K562 (cell line): ENCODE measurements around the gene ASB11. TPM values are rescaled to one million over a fixed set of nuclear protein-coding genes. Genes with fewer than 3 reads are reported as not detected.

Experiments used
- CBFA2T2 ChIP-seq: fragments of 450-650 bp; conservative IDR thresholded peaks from 2 replicates; pipeline ENCODE4 v1.6.1; 2017; ENCODE audit warnings: mild to moderate bottlenecking
- CBFA2T3 ChIP-seq: fragments of 450-650 bp; IDR thresholded peaks from 2 replicates; pipeline ENCODE4 v1.6.1; 2017
- CHD2 ChIP-seq: IDR thresholded peaks from 2 replicates; pipeline ENCODE4 v1.6.1; 2011; ENCODE audit warnings: low read depth, low read length
- EP300 ChIP-seq: IDR thresholded peaks from 2 replicates; pipeline ENCODE4 v1.6.1; 2012; ENCODE audit warnings: low read length, improper control_type of control experiment
- GATAD2B ChIP-seq: fragments of 450-650 bp; IDR thresholded peaks from 2 replicates; pipeline ENCODE4 v1.6.1; 2017; ENCODE audit warnings: mild to moderate bottlenecking, borderline replicate concordance
- HDAC1 ChIP-seq, 2 experiments: fragments of 450-650 bp; IDR thresholded peaks; 2 replicates each; pipeline ENCODE4 v1.6.1; 2016 to 2017; ENCODE audit warnings: inconsistent platforms in 1 of 2, mild to moderate bottlenecking in 1 of 2, moderate library complexity in 1 of 2
- HDAC8 ChIP-seq: fragments of 450-650 bp; IDR thresholded peaks from 2 replicates; pipeline ENCODE4 v1.6.1; 2016; ENCODE audit warnings: mild to moderate bottlenecking, missing genetic modification characterization, moderate library complexity, missing compliant biosample characterization
- PCBP2 ChIP-seq: fragments of 200-400 bp; formaldehyde crosslinking; IDR thresholded peaks from 2 replicates; pipeline ENCODE4 v1.6.1; 2018; ENCODE audit warnings: low read length, low read depth, mild to moderate bottlenecking, moderate library complexity; ENCODE audit not compliant: poor library complexity, severe bottlenecking
- RBM17 ChIP-seq: fragments of 200-400 bp; formaldehyde crosslinking; IDR thresholded peaks from 2 replicates; pipeline ENCODE4 v1.6.1; 2017; ENCODE audit warnings: low read depth, mild to moderate bottlenecking, low read length, borderline replicate concordance
- RCOR1 ChIP-seq, 2 experiments: IDR thresholded peaks; 2 replicates each; pipeline ENCODE4 v1.6.1; 2012; ENCODE audit warnings: low read depth in 2 of 2, low read length in 2 of 2, borderline replicate concordance in 1 of 2, improper control_type of control experiment in 1 of 2
- SFPQ ChIP-seq: fragments of 200-400 bp; formaldehyde crosslinking; IDR thresholded peaks from 2 replicates; pipeline ENCODE4 v1.6.1; 2017; ENCODE audit warnings: mild to moderate bottlenecking, low read depth, low read length, moderate library complexity
- THAP12 ChIP-seq: fragments of 250-450 bp; sonication (Bioruptor Pico); IDR thresholded peaks from 2 replicates; pipeline ENCODE4 v1.9.0; 2021; ENCODE audit warnings: mild to moderate bottlenecking, inconsistent platforms
- ZBED1 ChIP-seq: IDR thresholded peaks from 2 replicates; pipeline ENCODE4 v1.6.1; 2014
- ZFPM2 ChIP-seq: fragments of 250-450 bp; sonication (Bioruptor Pico); IDR thresholded peaks from 2 replicates; pipeline ENCODE4 v1.5.1; 2022; ENCODE audit warnings: mild to moderate bottlenecking
- ZNF354B ChIP-seq: fragments of 250-450 bp; sonication (Bioruptor Pico); IDR thresholded peaks from 2 replicates; pipeline ENCODE4 v1.4.0; 2020
- ZNF639 ChIP-seq, 2 experiments: fragments of 200-800 bp in 1 of 2; sonication (Bioruptor generic) in 1 of 2; sonication (generic) in 1 of 2; formaldehyde crosslinking in 1 of 2; IDR thresholded peaks in 1 of 2; conservative IDR thresholded peaks in 1 of 2; 2 replicates each; pipeline versions ENCODE4 v1.5.0 to v1.6.1; 2016 to 2020; ENCODE audit warnings: missing compliant biosample characterization in 1 of 2, missing genetic modification characterization in 1 of 2, missing genetic modification reagents in 1 of 2
- ZNF655 ChIP-seq: fragments of 250-450 bp; sonication (Bioruptor Pico); IDR thresholded peaks from 2 replicates; pipeline ENCODE4 v1.5.0; 2021
- ZSCAN32 ChIP-seq: fragments of 450-650 bp; formaldehyde crosslinking; IDR thresholded peaks from 2 replicates; pipeline ENCODE4 v1.4.0; 2020; ENCODE audit warnings: mild to moderate bottlenecking, moderate library complexity
- polyA plus RNA-seq, 8 experiments: library from polyadenylated mRNA; depleted of rRNA in 4 of 8; stranded (reverse) in 5 of 8; unstranded in 3 of 8; fragments of >200 nt; fragmentation: Nextera tagmentation in 2 of 8; fragmentation: Illumina TruSeq in 1 of 8; extraction: Ambion mirVana in 2 of 8; extraction: Trizol in 1 of 8; gene quantifications; 2 replicates each; pipeline versions ENCODE4 v1.2.1 to v1.2.3, GENCODE V29; 2011 to 2014; ENCODE audit warnings: inconsistent platforms in 1 of 8, missing spikeins in 1 of 8
- total RNA-seq, 7 experiments: library from RNA; depleted of rRNA in 6 of 7; stranded (reverse); fragments of >200 nt in 6 of 7; fragmentation: Illumina TruSeq in 2 of 7; extraction: Trizol in 2 of 7; gene quantifications; 2 replicates each; pipeline versions ENCODE4 v1.2.1 to v1.2.3, GENCODE V29; 2011 to 2021; ENCODE audit warnings: low replicate concordance in 1 of 7
- TF ChIP-seq, protein P1 (sequence below): fragments of 250-450 bp; sonication (Bioruptor Pico); IDR thresholded peaks from 2 replicates; pipeline ENCODE4 v1.4.0; 2020; ENCODE audit warnings: mild to moderate bottlenecking

ASB11 gene
- total and polyA plus RNA-seq, 9 of the 15 experiments (the other 6 are each of a cell fraction or from before 2014, with no cell fraction given), result not detected

DNA sequence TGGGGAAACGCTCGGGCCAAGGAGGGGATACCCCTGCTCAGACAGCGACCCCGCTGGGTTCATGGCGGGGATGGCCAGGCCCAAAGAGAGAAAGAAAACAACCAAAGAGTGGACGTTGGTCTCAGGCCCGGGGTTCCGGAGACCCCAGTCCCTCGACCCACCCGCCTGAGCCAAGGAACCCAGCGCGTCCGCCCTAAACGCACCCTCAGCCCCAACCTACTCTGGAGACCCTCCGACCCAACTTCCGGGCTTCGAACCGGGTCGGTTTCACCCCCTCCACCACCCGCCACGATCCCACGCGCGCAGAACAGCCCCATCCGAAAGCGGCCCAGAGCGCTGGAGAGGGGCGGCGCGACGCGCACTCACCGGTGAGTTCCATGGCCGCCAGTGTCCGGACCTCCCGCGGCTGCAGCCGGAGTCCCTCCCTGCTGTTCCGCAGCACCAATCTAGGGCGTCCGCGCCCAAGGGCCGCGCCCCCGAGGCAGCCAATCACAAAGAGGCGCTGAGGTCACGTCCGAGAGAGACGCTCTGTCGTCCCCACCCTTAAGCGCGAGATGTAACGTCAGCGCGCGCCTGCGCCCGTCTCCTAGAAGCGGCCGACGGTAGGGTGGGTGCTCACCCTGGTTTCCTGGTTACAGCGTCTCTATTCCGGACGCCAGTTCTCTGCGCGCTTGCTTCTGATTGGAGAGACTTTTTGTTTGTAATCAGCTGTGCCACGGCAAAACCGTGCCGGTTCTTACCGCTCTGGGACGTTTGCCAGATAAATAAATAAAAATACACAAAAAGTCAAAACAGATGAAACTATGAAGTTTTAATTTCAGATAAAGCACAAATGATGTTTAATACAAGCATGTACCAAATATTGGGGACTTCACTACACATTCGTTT lies 19.9 kb upstream of the ASB11 start, which contains the start of gene PIGA (continued):
- TF ChIP-seq SFPQ, result no peak
- TF ChIP-seq CHD2, result 0 out of 2 replicates have a peak, but pooled peaks have one; percentile 27
- no peak for TF ChIP-seq ZNF354B (CRISPR knock-in tag)
- no peak for TF ChIP-seq ZFPM2 (CRISPR knock-in tag)
- 0 out of 2 replicates have a peak, but pooled peaks have one; percentile 29 for TF ChIP-seq THAP12
- no peak for TF ChIP-seq ZNF639 (CRISPR knock-in tag; conservative IDR thresholded peaks at IDR 0.05 in 1 of 2, IDR thresholded peaks at IDR 0.05 in 1 of 2)
- TF ChIP-seq, protein P1, sequence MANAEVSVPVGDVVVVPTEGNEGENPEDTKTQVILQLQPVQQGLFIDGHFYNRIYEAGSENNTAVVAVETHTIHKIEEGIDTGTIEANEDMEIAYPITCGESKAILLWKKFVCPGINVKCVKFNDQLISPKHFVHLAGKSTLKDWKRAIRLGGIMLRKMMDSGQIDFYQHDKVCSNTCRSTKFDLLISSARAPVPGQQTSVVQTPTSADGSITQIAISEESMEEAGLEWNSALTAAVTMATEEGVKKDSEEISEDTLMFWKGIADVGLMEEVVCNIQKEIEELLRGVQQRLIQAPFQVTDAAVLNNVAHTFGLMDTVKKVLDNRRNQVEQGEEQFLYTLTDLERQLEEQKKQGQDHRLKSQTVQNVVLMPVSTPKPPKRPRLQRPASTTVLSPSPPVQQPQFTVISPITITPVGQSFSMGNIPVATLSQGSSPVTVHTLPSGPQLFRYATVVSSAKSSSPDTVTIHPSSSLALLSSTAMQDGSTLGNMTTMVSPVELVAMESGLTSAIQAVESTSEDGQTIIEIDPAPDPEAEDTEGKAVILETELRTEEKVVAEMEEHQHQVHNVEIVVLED (CRISPR knock-in tag), result peak; percentile 85
- no peak for TF ChIP-seq PCBP2
- TF ChIP-seq ZNF655 (CRISPR knock-in tag), result no peak
- no peak for TF ChIP-seq CBFA2T2
- TF ChIP-seq CBFA2T3, result no peak
- TF ChIP-seq GATAD2B, result no peak
- TF ChIP-seq ZSCAN32 (CRISPR knock-in tag), result no peak
- no peak; a peak in 2 of 4 replicates for TF ChIP-seq HDAC1 (IDR thresholded peaks at IDR 0.05)
- no peak for TF ChIP-seq EP300
- TF ChIP-seq RCOR1 (IDR thresholded peaks at IDR 0.05; ENCODE audit: borderline replicate concordance in 1 of 2, low read depth in 2 of 2, low read length in 2 of 2), result no peak
- no peak for TF ChIP-seq ZBED1
- TF ChIP-seq HDAC8, result no peak
- no peak for TF ChIP-seq RBM17
